Measurements from ENCODE around the gene BEND5. TPM values are rescaled to one million over a fixed set of nuclear protein-coding genes. Genes with fewer than 3 reads are reported as not detected.

The BEND5 gene
- polyA plus RNA-seq, 3 donors, result 0.13 TPM; not detected in 2

GRCh38 chr1:48715921-48716320 is 60.8 kb downstream of the BEND5 start:
- no peaks in the 10 kb centered on the region for H3K79me2 ChIP-seq (ENCODE audit: insufficient read depth, low read length)
- DNase-seq, result no peak
- H3K4me2 ChIP-seq (replicated peaks; ENCODE audit: extremely low read depth, low read length, poor library complexity, severe bottlenecking), result no peak overlapping the region
- no peak overlapping the region for H3K27ac ChIP-seq (ENCODE audit: low read depth in 1 of 2, low read length in 2 of 2)
- Mint-ChIP-seq H3K36me3 (no peaks in the 10 kb centered on the region), H3K4me3 (no peak overlapping the region), H3K27ac (no peak overlapping the region), H3K4me1 (no peaks in the 10 kb centered on the region), H3K9me3 (no peaks in the 10 kb centered on the region), H3K27me3 (ENCODE audit: low read depth in 3 of 3) (peaks cover 0 to 1% (median under 1%) of the 10 kb centered on the region in 3 donors)
- H3K4me1 ChIP-seq (ENCODE audit: control insufficient read depth in 1 of 2, insufficient read depth in 2 of 2, low read length in 2 of 2), result no peaks in the 10 kb centered on the region
- no peaks in the 10 kb centered on the region for H3K27me3 ChIP-seq (ENCODE audit: control insufficient read depth in 2 of 2, insufficient read depth in 2 of 2, low read length in 2 of 2)
- no peak overlapping the region for H3K4me3 ChIP-seq (replicated peaks in 1 of 3; ENCODE audit: low read depth in 2 of 3, low read length in 3 of 3)
- no peak overlapping the region for H2AFZ ChIP-seq (ENCODE audit: insufficient read depth, low read depth, low read length, poor library complexity, severe bottlenecking)
- H3K36me3 ChIP-seq (replicated peaks in 1 of 2; ENCODE audit: control insufficient read depth in 1 of 2, insufficient read depth in 2 of 2, low read length in 2 of 2), result no peaks in the 10 kb centered on the region
- H3K9ac ChIP-seq (ENCODE audit: insufficient read depth, low read length, poor library complexity, severe bottlenecking), result no peak overlapping the region
- H3K9me3 ChIP-seq (replicated peaks in 1 of 2; ENCODE audit: control insufficient read depth in 1 of 2, insufficient read depth in 1 of 2, low read length in 2 of 2), result no peaks in the 10 kb centered on the region
- H4K20me1 ChIP-seq (ENCODE audit: insufficient read depth, low read length), result no peaks in the 10 kb centered on the region
- TF ChIP-seq CTCF (IDR thresholded peaks at IDR 0.05), result no peak
- 80% methylated on average over 1 of the region's 5 CpGs for WGBS (ENCODE audit: insufficient coverage)
- intact Hi-C loops (cut with micrococcal nuclease), result no loop called here

GRCh38 chr1:48710915-48711314 is 65.8 kb downstream of the BEND5 start:
- Histone ChIP-seq H2AFZ (ENCODE audit: insufficient read depth, low read depth, low read length, poor library complexity, severe bottlenecking) (no peak overlapping the region), H3K79me2 (ENCODE audit: insufficient read depth, low read length) (no peaks in the 10 kb centered on the region), H3K4me2 (replicated peaks; ENCODE audit: extremely low read depth, low read length, poor library complexity, severe bottlenecking) (no peak overlapping the region), H3K9me3 (replicated peaks in 1 of 2; ENCODE audit: control insufficient read depth in 1 of 2, insufficient read depth in 1 of 2, low read length in 2 of 2) (no peaks in the 10 kb centered on the region), H4K20me1 (ENCODE audit: insufficient read depth, low read length) (no peaks in the 10 kb centered on the region), H3K4me1 (ENCODE audit: control insufficient read depth in 1 of 2, insufficient read depth in 2 of 2, low read length in 2 of 2) (no peaks in the 10 kb centered on the region), H3K9ac (ENCODE audit: insufficient read depth, low read length, poor library complexity, severe bottlenecking) (no peak overlapping the region), H3K27ac (ENCODE audit: low read depth in 1 of 2, low read length in 2 of 2) (no peak overlapping the region), H3K36me3 (replicated peaks in 1 of 2; ENCODE audit: control insufficient read depth in 1 of 2, insufficient read depth in 2 of 2, low read length in 2 of 2) (no peaks in the 10 kb centered on the region), H3K27me3 (ENCODE audit: control insufficient read depth in 2 of 2, insufficient read depth in 2 of 2, low read length in 2 of 2) (no peaks in the 10 kb centered on the region), H3K4me3 (replicated peaks in 1 of 3; ENCODE audit: low read depth in 2 of 3, low read length in 3 of 3) (no peak overlapping the region)
- 94% methylated on average over 2 of the region's 2 CpGs for WGBS (ENCODE audit: insufficient coverage)
- Mint-ChIP-seq H3K9me3 (no peaks in the 10 kb centered on the region), H3K27ac (no peak overlapping the region), H3K36me3 (no peaks in the 10 kb centered on the region), H3K4me3 (no peak overlapping the region), H3K27me3 (ENCODE audit: low read depth in 3 of 3) (peaks cover 1 to 3% (median 2%) of the 10 kb centered on the region in 3 donors), H3K4me1 (no peaks in the 10 kb centered on the region)
- no peak for TF ChIP-seq CTCF (IDR thresholded peaks at IDR 0.05)
- no peak for DNase-seq
- intact Hi-C loops (cut with micrococcal nuclease), result no loop called here

Data from CD14-positive monocyte (primary cell).